ENCODE measurements around the gene POPDC2.
"Not testable (repeated sequence)": the region's sequence is repeated elsewhere in the genome, so short reads cannot be mapped to it uniquely, and the experiment has no call there.

POPDC2 gene

GRCh38 chr3:119660474-119661440, at the start of gene POPDC2:
Gene POPDC2, minus strand, starts transcription at chr3:119660589. Its CDS starts 166 bp downstream, at chr3:119660423.
- no peak for DNase-seq

GRCh38 chr3:119703820-119704531, 43.6 kb upstream of the POPDC2 start:
- DNase-seq, result no peak

GRCh38 chr3:119702530-119703527, 42.4 kb upstream of the POPDC2 start, which contains the start of gene CFAP91:
Gene CFAP91, plus strand, starts transcription at chr3:119703022. Its CDS starts 77 bp downstream, at chr3:119703099.
- peak; percentile 90 for DNase-seq

- peak; percentile 58 for DNase-seq
Measured at GRCh38 chr3:119700920-119701734, 40.7 kb upstream of the POPDC2 start.

GRCh38 chr3:119700269-119700919, 40.0 kb upstream of the POPDC2 start:
- DNase-seq, result peak; percentile 58

GRCh38 chr3:119697394-119697793, 37.0 kb upstream of the POPDC2 start:
- DNase-seq, result no peak

- no peak for DNase-seq
Measured at GRCh38 chr3:119695480-119695879, 35.1 kb upstream of the POPDC2 start.

- no peak for DNase-seq
Measured at GRCh38 chr3:119690043-119690656, 29.8 kb upstream of the POPDC2 start.

- no peak for DNase-seq
Measured at GRCh38 chr3:119683421-119683820, 23.0 kb upstream of the POPDC2 start.

- no peak for DNase-seq
Measured at GRCh38 chr3:119681279-119681678, 20.9 kb upstream of the POPDC2 start.

GRCh38 chr3:119679874-119680273, 19.5 kb upstream of the POPDC2 start:
- DNase-seq, result no peak

GRCh38 chr3:119678209-119678608, 17.8 kb upstream of the POPDC2 start:
- DNase-seq, result not testable (repeated sequence)

GRCh38 chr3:119677641-119677934, 17.2 kb upstream of the POPDC2 start:
- DNase-seq, result no peak

GRCh38 chr3:119676771-119677640, 16.6 kb upstream of the POPDC2 start, which contains the start of gene COX17:
Gene COX17, minus strand, starts transcription at chr3:119677406. Its CDS starts 96 bp downstream, at chr3:119677310.
- peak; percentile 94 for DNase-seq

GRCh38 chr3:119676020-119676419, 15.6 kb upstream of the POPDC2 start:
- no peak for DNase-seq

GRCh38 chr3:119675188-119675874, 14.9 kb upstream of the POPDC2 start:
- DNase-seq, result no peak

- DNase-seq, result no peak
Measured at GRCh38 chr3:119673875-119674274, 13.5 kb upstream of the POPDC2 start.

- no peak for DNase-seq
Measured at GRCh38 chr3:119672776-119673175, 12.4 kb upstream of the POPDC2 start.
